ENCODE results near the gene TRA2B. TPM values are rescaled to one million over a fixed set of nuclear protein-coding genes. Genes with fewer than 3 reads are reported as not detected.

The TRA2B gene
- total and polyA plus RNA-seq, 10 donors = 101 to 235 (median 143) TPM

DNA sequence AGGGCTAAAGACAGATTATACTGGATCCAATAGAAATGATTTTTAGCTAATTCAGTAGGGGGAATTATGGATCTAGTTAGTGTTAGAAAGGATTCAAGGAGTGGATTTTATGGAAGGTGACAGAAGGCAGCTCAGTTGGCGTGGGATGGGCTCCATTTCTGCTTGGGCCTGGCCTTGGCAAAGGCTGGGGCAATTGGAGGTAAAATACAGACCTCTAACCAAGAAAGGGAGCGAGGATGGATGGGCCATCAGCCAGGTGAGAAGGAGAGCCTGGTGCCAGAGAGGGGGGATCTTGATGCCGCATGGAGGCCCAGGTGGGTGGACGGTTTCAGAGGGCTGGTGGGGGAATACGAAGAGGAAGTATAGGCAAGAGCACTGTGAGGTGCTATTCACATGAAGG lies 40.7 kb upstream of the TRA2B start:
- TF ChIP-seq, protein P1, sequence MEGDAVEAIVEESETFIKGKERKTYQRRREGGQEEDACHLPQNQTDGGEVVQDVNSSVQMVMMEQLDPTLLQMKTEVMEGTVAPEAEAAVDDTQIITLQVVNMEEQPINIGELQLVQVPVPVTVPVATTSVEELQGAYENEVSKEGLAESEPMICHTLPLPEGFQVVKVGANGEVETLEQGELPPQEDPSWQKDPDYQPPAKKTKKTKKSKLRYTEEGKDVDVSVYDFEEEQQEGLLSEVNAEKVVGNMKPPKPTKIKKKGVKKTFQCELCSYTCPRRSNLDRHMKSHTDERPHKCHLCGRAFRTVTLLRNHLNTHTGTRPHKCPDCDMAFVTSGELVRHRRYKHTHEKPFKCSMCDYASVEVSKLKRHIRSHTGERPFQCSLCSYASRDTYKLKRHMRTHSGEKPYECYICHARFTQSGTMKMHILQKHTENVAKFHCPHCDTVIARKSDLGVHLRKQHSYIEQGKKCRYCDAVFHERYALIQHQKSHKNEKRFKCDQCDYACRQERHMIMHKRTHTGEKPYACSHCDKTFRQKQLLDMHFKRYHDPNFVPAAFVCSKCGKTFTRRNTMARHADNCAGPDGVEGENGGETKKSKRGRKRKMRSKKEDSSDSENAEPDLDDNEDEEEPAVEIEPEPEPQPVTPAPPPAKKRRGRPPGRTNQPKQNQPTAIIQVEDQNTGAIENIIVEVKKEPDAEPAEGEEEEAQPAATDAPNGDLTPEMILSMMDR (IDR thresholded peaks at IDR 0.05 in 8 of 11, conservative IDR thresholded peaks at IDR 0.05 in 3 of 11) = no peak
- TF ChIP-seq POLR2AphosphoS5 (IDR thresholded peaks at IDR 0.05) = no peak
- TF ChIP-seq POLR2A (IDR thresholded peaks at IDR 0.05) = no peak
- no peak overlapping the region for H3K27ac ChIP-seq
- 69 to 79% (median 71%) methylated on average over 5 of the region's 5 CpGs for WGBS, 5 donors
- intact Hi-C loops (cut with DNase I; ENCODE audit: low total_unique reads) = no loop called here
- no peak overlapping the region for H3K4me3 ChIP-seq
- no peak for DNase-seq
- H3K27me3 ChIP-seq (replicated peaks in 1 of 7) = peaks cover 0 to 13% (median 0%) of the 10 kb centered on the region in 7 donors
- no peaks in the 10 kb centered on the region for H3K36me3 ChIP-seq
- H3K9me3 ChIP-seq = no peaks in the 10 kb centered on the region
- H3K4me1 ChIP-seq = peaks cover under 1 to 9% (median 3%) of the 10 kb centered on the region in 6 donors

DNA sequence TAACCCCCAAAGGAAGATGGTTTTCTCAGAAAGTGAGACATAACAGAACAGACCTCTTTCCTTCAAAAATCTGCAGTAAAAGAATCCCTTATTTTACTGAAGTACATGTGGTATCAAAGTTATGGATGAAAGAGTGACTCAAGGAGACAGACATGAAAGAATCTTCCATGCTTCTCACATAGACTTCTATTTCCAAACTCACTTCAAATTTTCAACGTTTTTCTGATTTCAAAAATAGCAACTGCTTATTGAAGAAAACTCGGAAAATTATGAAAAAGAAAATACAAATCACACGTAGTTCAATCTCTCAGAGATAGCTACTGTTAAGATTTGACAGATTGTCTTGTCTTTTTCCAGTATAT lies 39.8 kb upstream of the TRA2B start:
- H3K4me3 ChIP-seq = no peak overlapping the region
- DNase-seq = no peak
- H3K27me3 ChIP-seq (replicated peaks in 1 of 7) = peaks cover 0 to 5% (median 0%) of the 10 kb centered on the region in 7 donors
- H3K4me1 ChIP-seq = peaks cover 0 to 6% (median 0%) of the 10 kb centered on the region in 6 donors
- no peak overlapping the region for H3K27ac ChIP-seq
- no peaks in the 10 kb centered on the region for H3K36me3 ChIP-seq
- WGBS, 5 donors = 35 to 45% (median 40%) methylated on average over 3 of the region's 3 CpGs
- no peaks in the 10 kb centered on the region for H3K9me3 ChIP-seq
- intact Hi-C loops (cut with DNase I; ENCODE audit: low total_unique reads) = no loop called here
- TF ChIP-seq, protein P1 (IDR thresholded peaks at IDR 0.05 in 8 of 11, conservative IDR thresholded peaks at IDR 0.05 in 3 of 11) = no peak
- TF ChIP-seq POLR2A (IDR thresholded peaks at IDR 0.05) (no peak), POLR2AphosphoS5 (IDR thresholded peaks at IDR 0.05) (no peak)

DNA sequence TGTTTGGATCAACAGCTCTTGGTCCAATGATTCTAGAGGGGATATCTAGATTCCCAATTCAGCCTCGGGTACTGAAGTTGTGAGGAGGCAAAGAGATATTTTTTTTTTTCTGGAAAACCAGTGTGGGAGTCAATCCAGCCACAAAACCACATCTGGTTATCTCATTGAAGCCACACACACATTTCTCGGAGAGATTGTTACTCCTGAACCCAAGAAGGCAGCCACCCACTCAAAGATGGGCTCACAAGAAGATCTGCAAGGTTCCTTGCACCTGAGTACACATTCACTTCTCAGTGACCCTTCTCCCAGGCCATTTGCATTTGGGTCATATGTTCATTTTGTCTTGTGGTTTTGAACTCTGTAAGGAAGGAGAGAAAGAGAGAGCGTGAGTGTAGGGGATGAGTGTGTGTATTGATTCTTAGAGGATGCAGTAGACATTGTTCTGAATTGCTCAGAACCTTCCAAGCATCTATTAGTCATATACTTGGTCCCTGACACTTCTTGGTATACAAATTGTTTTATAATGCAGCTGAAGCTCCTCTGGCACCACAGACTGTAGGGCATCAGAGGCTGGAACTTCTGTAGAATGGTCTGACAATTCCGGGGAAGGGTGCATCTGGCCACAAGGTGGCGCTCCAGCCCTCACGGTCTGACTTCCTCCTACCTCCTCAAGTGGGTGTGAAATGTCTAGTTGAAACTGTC lies 39.3 kb upstream of the TRA2B start:
- 33 to 38% (median 34%) methylated on average over 6 of the region's 6 CpGs for WGBS, 5 donors
- no peak for TF ChIP-seq POLR2A (IDR thresholded peaks at IDR 0.05)
- TF ChIP-seq, protein P1 (IDR thresholded peaks at IDR 0.05 in 8 of 11, conservative IDR thresholded peaks at IDR 0.05 in 3 of 11) = peak; percentile 43 to 91 (median 76)
- peak; percentile 95 for DNase-seq
- Histone ChIP-seq H3K9me3 (no peaks in the 10 kb centered on the region), H3K4me1 (peaks cover 0 to 6% (median 0%) of the 10 kb centered on the region in 6 donors), H3K36me3 (no peaks in the 10 kb centered on the region), H3K27ac (no peak overlapping the region), H3K4me3 (no peak overlapping the region), H3K27me3 (replicated peaks in 1 of 7) (no peaks in the 10 kb centered on the region)
- intact Hi-C loops (cut with DNase I; ENCODE audit: low total_unique reads) = no loop called here

DNA sequence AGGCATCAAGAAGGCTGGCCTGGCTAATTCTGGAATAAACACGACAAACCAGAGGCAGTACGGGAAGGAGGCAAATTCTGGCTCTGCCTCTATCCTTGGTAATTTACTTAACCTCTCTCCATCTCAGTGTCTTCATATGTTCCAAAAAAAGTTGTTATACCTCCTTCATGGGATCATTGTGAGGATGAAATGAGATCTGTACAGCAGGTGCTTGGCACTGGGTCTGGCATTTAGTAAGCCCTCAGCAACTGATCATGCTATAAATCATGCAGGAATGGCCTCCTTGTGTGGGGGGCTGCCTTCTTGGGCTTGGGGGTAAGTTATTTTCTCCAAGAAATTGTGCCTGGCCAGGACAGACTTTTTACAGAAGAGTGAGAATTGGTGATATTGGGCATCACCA lies 38.3 kb upstream of the TRA2B start:
- WGBS, 5 donors = 92 to 97% (median 96%) methylated on average over 2 of the region's 2 CpGs
- intact Hi-C loops (cut with DNase I; ENCODE audit: low total_unique reads) = no loop called here
- Histone ChIP-seq H3K27me3 (replicated peaks in 1 of 7) (no peaks in the 10 kb centered on the region), H3K4me3 (no peak overlapping the region), H3K9me3 (no peaks in the 10 kb centered on the region), H3K4me1 (peaks cover 0 to 6% (median 0%) of the 10 kb centered on the region in 6 donors), H3K27ac (no peak overlapping the region), H3K36me3 (no peaks in the 10 kb centered on the region)
- DNase-seq = no peak
- TF ChIP-seq POLR2AphosphoS5 (IDR thresholded peaks at IDR 0.05) (no peak), POLR2A (IDR thresholded peaks at IDR 0.05) (no peak)
- TF ChIP-seq, protein P1 (IDR thresholded peaks at IDR 0.05 in 8 of 11, conservative IDR thresholded peaks at IDR 0.05 in 3 of 11) = no peak
